Measurements from ENCODE around the gene PCDHGA5.
"Not testable (repeated sequence)": the region's sequence is repeated elsewhere in the genome, so short reads cannot be mapped to it uniquely, and the experiment has no call there.

The PCDHGA5 gene

DNA sequence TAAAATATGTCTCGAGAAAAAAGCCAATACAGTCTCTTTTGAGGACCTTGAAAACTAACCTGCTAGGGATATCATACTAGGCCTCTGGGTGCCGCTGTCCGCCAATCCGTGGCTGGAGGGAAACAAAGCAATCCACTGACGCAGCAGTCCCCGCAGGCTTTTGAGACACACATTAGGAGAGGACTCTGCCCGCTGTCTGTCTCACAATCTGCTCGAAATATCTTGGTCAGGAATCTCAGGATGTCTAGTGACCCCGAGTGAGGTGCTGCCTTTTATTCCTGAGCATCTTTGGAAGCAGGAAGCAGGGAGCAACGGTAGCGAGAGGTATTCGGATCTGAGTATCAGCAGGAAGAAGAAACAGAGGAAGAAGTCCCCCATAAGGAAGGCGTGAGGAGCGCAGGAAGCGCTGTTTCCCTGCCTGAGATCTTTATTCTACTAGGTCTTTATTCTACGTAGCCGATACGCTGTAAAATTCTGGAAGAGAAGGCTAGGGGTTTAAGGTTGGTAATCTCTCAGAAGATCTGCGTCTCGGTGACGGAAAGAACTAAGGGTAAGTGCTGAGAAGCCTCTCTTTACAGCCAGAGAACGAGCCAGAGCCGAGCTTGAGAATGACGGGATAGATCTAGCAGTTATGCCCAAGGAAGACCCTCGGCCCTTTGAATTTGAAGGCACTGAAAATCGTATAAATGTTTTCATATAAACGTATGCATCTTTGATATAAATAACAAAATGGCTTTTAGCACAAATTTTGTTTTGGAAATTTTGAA, 37.7 kb upstream of the PCDHGA5 start:
- DNase-seq (ENCODE audit: low read depth): peak; percentile 58
- TF ChIP-seq, protein P1, sequence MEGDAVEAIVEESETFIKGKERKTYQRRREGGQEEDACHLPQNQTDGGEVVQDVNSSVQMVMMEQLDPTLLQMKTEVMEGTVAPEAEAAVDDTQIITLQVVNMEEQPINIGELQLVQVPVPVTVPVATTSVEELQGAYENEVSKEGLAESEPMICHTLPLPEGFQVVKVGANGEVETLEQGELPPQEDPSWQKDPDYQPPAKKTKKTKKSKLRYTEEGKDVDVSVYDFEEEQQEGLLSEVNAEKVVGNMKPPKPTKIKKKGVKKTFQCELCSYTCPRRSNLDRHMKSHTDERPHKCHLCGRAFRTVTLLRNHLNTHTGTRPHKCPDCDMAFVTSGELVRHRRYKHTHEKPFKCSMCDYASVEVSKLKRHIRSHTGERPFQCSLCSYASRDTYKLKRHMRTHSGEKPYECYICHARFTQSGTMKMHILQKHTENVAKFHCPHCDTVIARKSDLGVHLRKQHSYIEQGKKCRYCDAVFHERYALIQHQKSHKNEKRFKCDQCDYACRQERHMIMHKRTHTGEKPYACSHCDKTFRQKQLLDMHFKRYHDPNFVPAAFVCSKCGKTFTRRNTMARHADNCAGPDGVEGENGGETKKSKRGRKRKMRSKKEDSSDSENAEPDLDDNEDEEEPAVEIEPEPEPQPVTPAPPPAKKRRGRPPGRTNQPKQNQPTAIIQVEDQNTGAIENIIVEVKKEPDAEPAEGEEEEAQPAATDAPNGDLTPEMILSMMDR (IDR thresholded peaks at IDR 0.05; ENCODE audit: insufficient read depth, low read depth, low read length, missing control alignments): peak; percentile 49
- peak overlapping the region; percentile 40 for H3K4me3 ChIP-seq (ENCODE audit: low read length)

DNA sequence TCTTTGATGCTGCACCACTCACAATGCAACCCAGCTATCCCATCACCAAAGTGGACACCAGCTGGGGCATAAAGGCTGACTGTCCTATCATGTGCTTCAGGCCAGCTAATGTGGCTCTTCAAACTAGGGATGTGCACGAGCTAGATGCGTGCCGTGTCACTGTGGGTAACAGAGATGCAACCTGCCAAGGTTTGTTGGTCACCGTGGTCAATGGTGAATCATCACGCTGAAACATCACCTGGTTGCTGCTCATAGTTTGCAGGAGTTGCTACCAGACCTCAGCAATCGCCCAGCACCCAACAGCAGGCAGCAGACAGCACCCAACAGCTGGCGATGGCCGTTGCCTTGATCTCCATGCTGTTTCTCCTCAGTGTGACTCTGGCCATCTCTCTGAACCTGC, 35.7 kb upstream of the PCDHGA5 start:
- no peak overlapping the region for H3K4me3 ChIP-seq (ENCODE audit: low read length)
- DNase-seq (ENCODE audit: low read depth): no peak
- TF ChIP-seq, protein P1 (IDR thresholded peaks at IDR 0.05; ENCODE audit: insufficient read depth, low read depth, low read length, missing control alignments): no peak

- no peak within 1 kb of the TSS for H3K4me3 ChIP-seq (ENCODE audit: low read length)
- TF ChIP-seq, protein P1 (IDR thresholded peaks at IDR 0.05; ENCODE audit: insufficient read depth, low read depth, low read length, missing control alignments): peak; percentile 42
- peak; percentile 46 for DNase-seq (ENCODE audit: low read depth)
Measured at GRCh38 chr5:141330299-141331080, 33.5 kb upstream of the PCDHGA5 start, which contains the start of gene PCDHGA1. PCDHGA1 (plus strand) TSS chr5:141330514.

DNA sequence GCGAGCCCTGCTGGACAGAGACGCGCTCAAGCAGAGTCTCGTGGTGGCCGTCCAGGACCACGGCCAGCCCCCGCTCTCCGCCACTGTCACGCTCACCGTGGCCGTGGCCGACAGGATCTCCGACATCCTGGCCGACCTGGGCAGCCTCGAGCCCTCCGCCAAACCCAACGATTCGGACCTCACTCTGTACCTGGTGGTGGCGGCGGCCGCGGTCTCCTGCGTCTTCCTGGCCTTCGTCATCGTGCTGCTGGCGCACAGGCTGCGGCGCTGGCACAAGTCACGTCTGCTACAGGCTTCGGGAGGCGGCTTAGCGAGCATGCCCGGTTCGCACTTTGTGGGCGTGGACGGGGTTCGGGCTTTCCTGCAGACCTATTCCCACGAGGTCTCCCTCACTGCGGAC, 31.4 kb upstream of the PCDHGA5 start:
- not testable (repeated sequence) for H3K4me3 ChIP-seq (ENCODE audit: low read length); DNase-seq (ENCODE audit: low read depth)

GRCh38 chr5:141338538-141339306, 25.2 kb upstream of the PCDHGA5 start, which contains the start of gene PCDHGA2:
PCDHGA2 (plus strand) TSS chr5:141338760.
- peak; percentile 44 for DNase-seq (ENCODE audit: low read depth)
- H3K4me3 ChIP-seq (ENCODE audit: low read length): peak within 1 kb of the TSS; percentile 38
- TF ChIP-seq, protein P1 (IDR thresholded peaks at IDR 0.05; ENCODE audit: insufficient read depth, low read depth, low read length, missing control alignments): peak; percentile 48

GRCh38 chr5:141340781-141341354, 23.1 kb upstream of the PCDHGA5 start:
- not testable (repeated sequence) for DNase-seq (ENCODE audit: low read depth); H3K4me3 ChIP-seq (ENCODE audit: low read length)

DNA sequence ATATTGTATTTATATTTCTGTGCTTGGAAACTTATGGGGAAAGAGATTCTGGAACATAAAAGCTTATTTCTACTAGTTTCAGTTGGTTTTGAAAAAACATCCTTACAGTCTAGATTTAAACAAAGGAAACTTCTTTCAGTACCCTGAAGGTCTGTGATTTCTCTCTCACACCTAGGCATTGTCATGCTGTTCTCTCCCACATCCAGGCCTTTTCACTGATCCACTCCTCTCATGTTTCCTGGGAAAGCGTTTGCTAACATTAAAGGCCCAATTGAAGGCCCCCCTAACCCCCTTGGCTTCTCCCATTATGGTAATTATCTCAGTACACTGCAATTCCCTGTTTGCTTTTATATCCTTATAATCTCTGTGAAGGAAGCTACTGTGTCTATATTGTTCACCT, 21.2 kb upstream of the PCDHGA5 start:
- DNase-seq (ENCODE audit: low read depth): no peak
- TF ChIP-seq, protein P1 (IDR thresholded peaks at IDR 0.05; ENCODE audit: insufficient read depth, low read depth, low read length, missing control alignments): no peak
- no peak overlapping the region for H3K4me3 ChIP-seq (ENCODE audit: low read length)

Measured in epithelial cell of esophagus (primary cell).